Measurements from ENCODE around the gene NBEAL2.
"Not testable (repeated sequence)": the region's sequence is repeated elsewhere in the genome, so short reads cannot be mapped to it uniquely, and the experiment has no call there.

Gene NBEAL2

GRCh38 chr3:47024932-47025331 lies 45.5 kb downstream of the NBEAL2 start:
- no peaks in the 10 kb centered on the region for H3K27me3 ChIP-seq (ENCODE audit: insufficient read depth, low read depth)
- no peak overlapping the region for H3K27ac ChIP-seq
- H3K36me3 ChIP-seq (ENCODE audit: insufficient read depth), result no peaks in the 10 kb centered on the region
- H3K4me2 ChIP-seq, result no peak overlapping the region
- H2AFZ ChIP-seq (ENCODE audit: low read depth), result no peak overlapping the region
- no peaks in the 10 kb centered on the region for H4K20me1 ChIP-seq (ENCODE audit: insufficient read depth)
- no peaks in the 10 kb centered on the region for H3K79me2 ChIP-seq (ENCODE audit: insufficient read depth, low read depth)
- no peaks in the 10 kb centered on the region for H3K4me1 ChIP-seq (ENCODE audit: low read depth, poor library complexity, severe bottlenecking)
- H3K4me3 ChIP-seq (IDR thresholded peaks at IDR 0.05; ENCODE audit: insufficient read depth, low read depth, low read length), result no peak overlapping the region
- H3K9ac ChIP-seq, result no peak overlapping the region
- TF ChIP-seq CTCF (conservative IDR thresholded peaks at IDR 0.05; ENCODE audit: low read depth, low read length), result no peak

GRCh38 chr3:47026432-47026831 lies 47.0 kb downstream of the NBEAL2 start:
- H4K20me1 ChIP-seq (ENCODE audit: insufficient read depth); H3K4me2 ChIP-seq; H3K27ac ChIP-seq; H3K9ac ChIP-seq; H2AFZ ChIP-seq (ENCODE audit: low read depth); H3K36me3 ChIP-seq (ENCODE audit: insufficient read depth); H3K4me3 ChIP-seq (IDR thresholded peaks at IDR 0.05; ENCODE audit: insufficient read depth, low read depth, low read length); H3K4me1 ChIP-seq (ENCODE audit: low read depth, poor library complexity, severe bottlenecking); H3K79me2 ChIP-seq (ENCODE audit: insufficient read depth, low read depth); H3K27me3 ChIP-seq (ENCODE audit: insufficient read depth, low read depth): not testable (repeated sequence)

- TF ChIP-seq CTCF (conservative IDR thresholded peaks at IDR 0.05; ENCODE audit: low read depth, low read length), result no peak
- Histone ChIP-seq H3K79me2 (ENCODE audit: insufficient read depth, low read depth) (no peaks in the 10 kb centered on the region), H3K4me1 (ENCODE audit: low read depth, poor library complexity, severe bottlenecking) (no peaks in the 10 kb centered on the region), H2AFZ (ENCODE audit: low read depth) (no peak overlapping the region), H3K27ac (no peak overlapping the region), H3K36me3 (ENCODE audit: insufficient read depth) (no peaks in the 10 kb centered on the region), H3K4me2 (no peak overlapping the region), H3K4me3 (IDR thresholded peaks at IDR 0.05; ENCODE audit: insufficient read depth, low read depth, low read length) (no peak overlapping the region), H3K27me3 (ENCODE audit: insufficient read depth, low read depth) (no peaks in the 10 kb centered on the region), H4K20me1 (ENCODE audit: insufficient read depth) (no peaks in the 10 kb centered on the region), H3K9ac (no peak overlapping the region)
Measured at GRCh38 chr3:47028146-47028545, 48.7 kb downstream of the NBEAL2 start.

- TF ChIP-seq CTCF (conservative IDR thresholded peaks at IDR 0.05; ENCODE audit: low read depth, low read length), result no peak
- H3K4me2 ChIP-seq, result no peak overlapping the region
- H3K27me3 ChIP-seq (ENCODE audit: insufficient read depth, low read depth), result no peaks in the 10 kb centered on the region
- H3K36me3 ChIP-seq (ENCODE audit: insufficient read depth), result no peaks in the 10 kb centered on the region
- no peaks in the 10 kb centered on the region for H3K4me1 ChIP-seq (ENCODE audit: low read depth, poor library complexity, severe bottlenecking)
- H4K20me1 ChIP-seq (ENCODE audit: insufficient read depth), result no peaks in the 10 kb centered on the region
- no peak overlapping the region for H3K9ac ChIP-seq
- H3K4me3 ChIP-seq (IDR thresholded peaks at IDR 0.05; ENCODE audit: insufficient read depth, low read depth, low read length), result no peak overlapping the region
- no peak overlapping the region for H2AFZ ChIP-seq (ENCODE audit: low read depth)
- H3K27ac ChIP-seq, result no peak overlapping the region
- H3K79me2 ChIP-seq (ENCODE audit: insufficient read depth, low read depth), result no peaks in the 10 kb centered on the region
Measured at GRCh38 chr3:47028667-47029066, 49.2 kb downstream of the NBEAL2 start.

- not testable (repeated sequence) for H3K27ac ChIP-seq; H2AFZ ChIP-seq (ENCODE audit: low read depth); H3K9ac ChIP-seq; H3K4me3 ChIP-seq (IDR thresholded peaks at IDR 0.05; ENCODE audit: insufficient read depth, low read depth, low read length); H3K4me2 ChIP-seq; H3K36me3 ChIP-seq (ENCODE audit: insufficient read depth); H3K4me1 ChIP-seq (ENCODE audit: low read depth, poor library complexity, severe bottlenecking); H3K27me3 ChIP-seq (ENCODE audit: insufficient read depth, low read depth); H3K79me2 ChIP-seq (ENCODE audit: insufficient read depth, low read depth); H4K20me1 ChIP-seq (ENCODE audit: insufficient read depth)
Measured at GRCh38 chr3:47031041-47031440, 51.6 kb downstream of the NBEAL2 start.

Measured in KMS-11 (cell line).